T-helper 22 cell (primary cell): ENCODE measurements around the gene AGAP1.

Source experiments
- DNase-seq: peaks from one replicate; pipeline ENCODE4 v3.0.0-alpha.2; 2020; ENCODE audit warnings: low read depth

AGAP1 gene

DNA sequence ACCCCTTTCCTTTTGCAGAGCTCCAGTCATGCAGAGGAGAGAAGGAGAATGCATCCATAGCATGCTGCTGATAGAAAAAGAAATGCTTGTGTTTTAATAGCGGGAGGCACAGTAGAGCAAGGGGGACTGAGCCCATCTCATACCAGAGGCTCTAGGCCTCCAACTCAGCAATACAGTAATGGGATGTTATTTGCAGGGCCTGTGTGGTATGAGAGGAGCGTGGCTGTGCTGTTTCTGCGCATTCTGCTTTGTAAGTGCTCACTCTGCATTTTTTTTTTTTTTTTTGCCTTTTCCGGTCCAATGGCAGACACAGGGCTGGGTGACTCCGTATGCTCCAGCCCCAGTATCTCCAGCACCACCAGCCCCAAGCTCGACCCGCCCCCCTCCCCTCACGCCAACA, 474.3 kb downstream of the AGAP1 start:
- no peak for DNase-seq

DNA sequence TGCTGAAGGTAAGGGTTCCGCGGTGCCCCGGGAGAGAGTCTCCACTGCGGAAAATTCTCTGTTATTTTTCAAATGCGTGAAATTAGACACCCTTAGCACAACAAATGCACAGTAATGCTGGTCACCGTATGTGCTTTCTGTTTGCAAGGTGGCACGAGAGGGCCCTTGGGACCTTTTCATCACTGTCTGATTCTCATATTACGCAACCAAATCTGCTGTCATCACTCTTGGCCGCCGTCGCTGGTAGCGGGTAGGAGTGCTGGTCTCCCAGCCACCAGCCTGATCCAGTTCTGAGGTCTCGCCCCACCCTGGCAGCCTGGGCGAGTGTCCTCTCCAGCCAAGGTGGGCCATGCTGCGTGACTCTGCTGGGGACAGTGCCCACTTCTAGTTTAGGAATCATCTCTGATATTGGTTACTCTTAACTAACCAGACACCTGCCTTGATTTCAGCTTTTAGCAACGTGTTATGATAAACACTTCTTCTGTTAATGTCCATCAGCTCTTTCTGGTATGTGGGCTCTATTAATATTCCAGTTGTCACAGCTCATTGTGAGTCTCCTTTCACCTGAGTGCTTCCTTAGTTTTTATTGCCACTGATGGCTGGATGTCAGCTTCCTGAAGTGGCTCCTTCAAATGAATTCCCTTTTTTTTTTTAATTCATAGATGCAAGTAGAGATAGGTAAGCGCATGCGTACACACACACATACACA, 474.9 kb downstream of the AGAP1 start:
- no peak for DNase-seq

DNA sequence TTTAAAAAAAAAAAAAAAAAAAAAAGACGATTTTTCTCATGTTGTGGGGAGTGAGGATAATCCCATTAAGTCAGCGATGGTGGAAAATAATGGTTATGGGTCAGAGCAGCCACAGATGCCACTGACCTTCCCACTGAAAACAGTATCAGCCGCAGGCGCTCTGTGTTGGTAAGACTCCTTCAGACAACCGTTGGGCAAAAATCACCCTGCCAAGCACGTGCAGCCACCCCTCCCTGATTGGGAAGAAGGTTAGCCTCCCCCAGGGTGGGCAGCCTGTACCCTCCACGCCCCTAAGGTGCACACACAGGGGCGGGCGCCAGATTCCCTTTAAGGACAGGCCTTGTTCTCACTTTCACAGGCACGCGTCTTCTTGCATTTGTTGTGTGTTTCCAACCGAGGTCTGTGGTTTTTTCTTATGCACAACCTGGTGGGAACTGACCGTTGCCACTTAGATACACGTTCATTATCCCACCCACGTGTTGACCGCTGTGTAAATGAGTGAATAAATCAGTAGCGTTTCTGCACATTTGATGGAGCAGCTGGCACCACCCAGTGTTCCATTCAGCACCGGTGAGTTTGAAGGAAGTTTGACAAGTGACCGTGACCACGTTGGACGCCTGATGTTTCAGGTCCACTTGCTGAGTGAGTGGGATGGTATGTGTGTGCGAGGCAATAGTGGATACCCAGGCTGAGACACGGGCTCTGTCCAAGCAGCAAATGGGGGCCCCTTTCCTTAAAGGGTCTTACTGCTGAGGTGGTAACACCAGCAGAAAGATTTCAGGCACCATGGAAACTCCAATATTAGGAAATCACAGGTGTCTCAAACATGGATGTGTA, 476.6 kb downstream of the AGAP1 start:
- no peak for DNase-seq

DNA sequence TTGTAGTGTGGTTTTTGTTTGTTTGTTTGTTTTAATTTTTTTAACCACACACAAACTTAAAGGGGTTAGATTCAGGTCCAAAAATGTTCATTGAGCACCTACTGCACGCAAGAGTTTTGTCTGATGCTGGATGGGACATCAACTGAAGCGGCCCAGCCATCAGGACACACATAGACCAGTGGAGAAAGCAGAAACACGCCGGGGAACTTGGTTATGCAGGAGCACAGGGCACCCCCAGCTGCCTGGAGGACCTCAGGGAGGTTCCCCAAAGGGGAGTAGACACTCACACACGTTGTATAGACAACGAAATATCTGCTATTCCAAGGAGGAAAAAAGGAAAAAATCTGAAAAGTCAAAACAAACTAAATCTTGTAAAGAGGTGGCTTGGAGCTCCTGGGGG, 482.7 kb downstream of the AGAP1 start:
- no peak for DNase-seq

DNA sequence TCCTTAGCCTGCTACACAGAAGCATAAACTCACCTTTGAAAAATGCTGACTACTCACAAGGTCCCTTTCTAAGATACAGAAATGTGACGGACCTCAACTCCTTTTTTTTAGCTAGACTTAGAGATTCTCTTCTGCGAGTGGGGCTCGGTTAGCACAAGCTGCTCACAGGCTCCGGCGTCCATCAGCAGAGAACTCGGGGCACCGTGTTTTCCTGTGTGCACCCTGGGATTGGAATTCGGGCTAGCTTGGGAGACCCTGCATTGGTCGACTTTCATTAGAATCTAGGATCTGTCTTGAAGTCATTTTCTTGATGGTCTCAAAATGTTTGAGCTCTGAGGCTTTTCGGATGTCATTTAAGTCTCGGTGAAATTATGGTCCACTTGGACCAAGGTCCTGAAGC, 483.1 kb downstream of the AGAP1 start:
- DNase-seq, result no peak

DNA sequence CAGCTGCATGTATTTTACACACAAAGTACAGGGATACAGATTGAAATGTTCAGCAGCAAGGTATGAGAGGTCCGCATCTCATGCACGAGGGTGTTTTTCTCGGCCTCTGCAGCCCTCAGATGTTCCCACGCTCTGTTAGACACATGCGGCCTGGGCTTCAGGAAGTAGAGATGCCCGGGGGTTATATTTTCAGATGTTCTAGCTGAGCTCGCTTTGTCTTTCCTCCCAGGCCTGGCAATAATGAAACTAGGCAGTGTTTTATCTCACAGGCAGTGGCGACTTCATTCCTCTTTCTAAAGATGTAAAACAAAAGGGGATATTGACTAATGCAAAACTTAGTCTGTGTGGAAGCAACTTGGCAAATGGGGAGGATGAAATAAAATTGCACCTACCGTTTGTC, 483.6 kb downstream of the AGAP1 start:
- no peak for DNase-seq

DNA sequence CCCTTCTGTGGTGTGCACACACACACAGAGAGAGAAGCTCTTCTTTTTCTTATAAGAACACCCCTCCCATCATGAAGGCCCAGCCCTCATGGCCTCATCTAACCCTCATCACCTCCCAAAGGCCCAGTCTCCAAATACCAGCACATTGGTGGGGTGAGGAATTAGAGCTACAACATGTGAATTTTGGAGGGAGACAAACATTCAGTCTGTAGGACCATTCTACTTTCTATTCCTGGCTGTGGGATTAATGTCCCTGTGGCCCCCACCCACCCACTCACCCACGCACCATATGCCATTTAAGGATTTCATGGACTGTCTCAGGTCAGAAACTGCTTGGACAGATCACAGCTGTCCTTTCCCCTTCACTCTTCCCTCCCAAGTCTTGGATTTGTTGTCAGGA, 484.2 kb downstream of the AGAP1 start:
- DNase-seq, result no peak

DNA sequence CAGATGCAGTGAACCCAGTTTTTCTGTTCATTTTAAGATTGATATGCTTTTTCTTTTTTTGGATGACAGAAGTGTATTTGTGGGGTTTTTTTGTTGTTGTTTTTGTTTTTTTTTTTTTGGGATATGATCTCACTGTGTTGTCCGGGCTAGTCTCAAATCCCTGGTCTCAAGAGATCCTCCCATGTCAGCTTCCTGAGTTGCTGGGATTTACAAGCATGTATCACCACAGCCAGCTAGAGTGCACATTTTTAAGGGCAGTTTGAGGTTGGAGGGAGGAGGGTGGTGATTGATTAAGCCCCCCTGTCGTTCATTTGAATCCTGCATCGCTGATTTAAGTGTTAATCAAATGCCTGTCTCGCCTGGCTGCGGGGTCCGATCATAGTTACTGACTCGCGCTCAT, 485.2 kb downstream of the AGAP1 start:
- DNase-seq, result no peak

DNA sequence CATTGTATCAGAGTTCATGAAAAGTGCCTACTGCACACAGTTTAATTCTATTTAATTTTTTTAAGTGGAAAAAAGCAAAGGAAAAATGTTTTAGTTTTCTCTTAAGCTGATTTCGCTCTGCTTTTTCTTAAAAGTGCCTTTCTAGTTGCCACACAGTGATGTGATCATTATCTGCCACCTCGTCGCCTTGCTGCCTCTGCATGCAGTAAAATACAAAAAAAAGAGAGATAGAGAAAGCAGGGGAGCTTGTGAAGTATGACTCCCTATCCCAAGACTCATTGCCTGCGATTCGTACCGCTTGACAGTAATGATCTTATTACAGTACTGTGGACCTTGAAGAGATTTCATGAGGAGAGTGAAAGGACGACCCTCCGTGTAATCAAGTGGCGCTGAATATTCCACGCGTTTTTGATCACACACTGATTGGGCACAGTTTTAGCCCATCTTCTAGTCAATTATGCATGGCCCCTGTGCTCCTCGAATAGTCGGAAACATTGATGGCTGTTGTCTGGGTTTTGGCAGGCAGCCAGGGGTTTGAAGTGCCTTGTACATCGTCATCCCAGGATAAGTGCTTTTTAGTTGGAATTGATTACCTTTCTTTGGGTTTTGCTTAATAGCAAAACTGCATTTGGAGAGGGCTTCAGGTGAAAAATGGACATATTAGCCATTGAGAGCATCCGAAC, 486.1 kb downstream of the AGAP1 start:
- DNase-seq, result no peak

DNA sequence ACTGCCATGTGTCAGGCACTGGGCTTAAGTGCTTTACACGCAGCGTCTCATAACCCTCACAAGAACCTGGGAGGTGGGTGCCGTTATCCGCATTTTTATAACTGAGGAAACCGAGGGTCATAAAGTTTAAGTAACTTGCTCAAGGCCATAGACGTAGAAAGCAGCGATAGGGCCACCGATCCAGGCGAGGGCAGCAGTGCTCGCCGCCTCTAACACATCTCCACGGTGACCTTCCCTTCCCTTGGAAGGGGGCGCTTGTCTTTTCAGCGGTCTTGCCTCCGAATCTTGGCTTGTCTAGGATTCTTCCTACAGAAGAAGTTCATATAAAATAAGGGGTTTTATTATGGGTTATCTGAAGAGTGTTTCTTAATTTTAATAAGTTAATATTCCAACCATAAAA, 487.8 kb downstream of the AGAP1 start:
- DNase-seq, result no peak

DNA sequence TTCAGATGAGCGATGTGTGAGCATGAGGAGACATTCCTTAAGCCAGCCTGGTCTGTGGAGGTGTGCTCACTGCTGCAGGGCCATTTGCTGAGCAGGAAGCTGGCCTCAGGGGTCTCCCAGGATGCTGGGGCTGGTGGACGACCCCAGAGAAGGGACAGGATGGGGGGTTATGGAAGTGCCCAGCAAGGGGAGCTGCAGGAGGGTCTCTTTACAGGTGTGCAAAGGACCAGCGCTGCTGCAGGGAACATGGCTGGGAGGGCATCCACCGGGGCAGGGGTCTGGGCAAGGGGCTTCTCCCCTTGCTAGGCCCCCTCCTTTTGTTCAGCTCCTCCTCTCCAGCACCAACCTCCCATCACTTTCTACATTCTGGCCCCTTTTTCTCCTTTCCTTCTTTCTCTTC, 489.2 kb downstream of the AGAP1 start:
- DNase-seq, result no peak

DNA sequence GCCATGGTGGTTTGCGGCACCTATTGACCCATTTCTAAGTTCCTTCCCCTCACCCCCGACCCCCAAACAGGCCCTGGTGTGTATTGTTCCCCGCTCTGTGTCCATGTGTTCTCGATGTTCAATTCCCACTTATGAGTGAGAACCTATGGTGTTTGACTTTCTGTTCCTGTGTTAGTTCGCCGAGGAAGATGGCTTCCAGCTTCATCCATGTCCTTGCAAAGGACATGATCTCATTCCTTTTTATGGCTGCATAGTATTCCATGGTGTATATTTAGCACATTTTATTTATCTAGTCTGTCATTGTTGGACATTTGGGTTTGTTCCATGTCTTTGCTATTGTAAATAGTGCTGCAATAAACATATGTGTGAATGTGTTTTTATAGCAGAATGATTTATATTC, 490.7 kb downstream of the AGAP1 start:
- DNase-seq, result no peak

DNA sequence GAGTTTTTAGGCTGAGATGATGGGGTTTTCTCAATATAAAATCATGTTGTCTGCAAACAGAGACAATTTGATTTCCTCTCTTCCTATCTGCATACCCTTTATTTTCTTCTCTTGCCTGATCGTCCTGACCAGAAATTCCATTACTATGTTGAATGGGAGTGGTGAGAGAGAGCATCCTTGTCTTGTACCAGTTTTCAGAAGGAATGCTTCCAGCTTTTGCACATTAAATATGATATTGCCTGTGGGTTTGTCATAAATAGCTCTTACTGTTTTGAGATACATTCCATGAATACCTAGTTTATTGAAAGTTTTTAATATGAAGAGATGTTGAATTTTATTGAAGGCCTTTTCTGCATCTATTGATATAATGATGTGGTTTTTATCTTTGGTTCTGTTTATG, 492.5 kb downstream of the AGAP1 start:
- no peak for DNase-seq

DNA sequence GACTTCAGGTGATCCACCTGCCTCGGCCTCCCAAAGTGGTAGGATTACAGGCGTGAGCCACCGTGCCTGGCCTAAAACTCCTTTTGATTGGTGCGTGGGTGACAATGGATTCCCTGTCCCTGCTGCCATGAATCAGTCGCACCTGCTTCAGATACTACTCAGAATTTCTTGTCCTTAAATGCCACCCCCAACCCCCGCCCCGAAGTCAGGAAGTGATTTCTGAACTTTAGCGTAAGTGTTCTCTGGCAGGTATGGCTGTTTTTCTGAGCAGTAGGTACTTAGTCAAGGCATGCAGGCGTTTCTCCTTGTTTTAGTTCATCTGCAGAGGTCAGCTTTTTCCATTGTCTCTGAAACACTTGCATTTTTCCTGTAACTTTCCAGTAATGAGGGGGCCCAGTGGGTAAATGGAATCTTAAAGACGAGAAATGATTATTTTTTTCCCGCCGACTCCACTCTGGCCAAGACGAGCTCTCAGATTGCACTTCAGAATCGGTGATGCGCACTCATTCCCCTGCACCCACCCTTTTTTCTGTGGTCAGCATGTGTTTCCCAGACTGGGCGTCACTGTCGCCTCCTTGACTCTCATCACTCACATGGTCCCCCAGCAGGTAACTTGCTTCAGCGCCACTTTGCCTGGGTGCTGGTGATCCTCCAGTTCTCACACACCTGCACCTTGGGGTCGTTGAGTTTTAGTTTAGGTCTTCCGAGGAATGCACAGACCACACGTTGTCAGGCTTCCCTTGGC, 494.6 kb downstream of the AGAP1 start:
- DNase-seq, result no peak

DNA sequence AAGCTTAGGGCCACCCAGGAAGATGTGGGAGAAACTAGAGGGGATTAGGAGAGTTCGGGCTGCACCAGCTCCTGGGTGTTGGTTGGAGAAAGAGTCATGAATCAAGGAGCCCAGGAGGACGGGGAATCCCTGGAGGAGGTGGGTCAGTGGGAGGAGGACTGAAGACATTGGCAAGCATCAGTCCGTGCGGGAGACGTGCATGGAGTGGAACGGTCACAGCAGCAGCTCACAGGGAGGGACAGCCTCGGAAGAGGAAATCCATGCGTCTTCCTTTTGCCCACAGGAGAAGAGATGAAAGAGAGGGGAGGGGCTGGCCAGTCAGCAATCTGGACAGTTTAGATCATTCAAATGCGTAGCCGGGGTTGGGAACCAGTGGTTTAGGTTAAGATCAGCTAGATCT, 495.7 kb downstream of the AGAP1 start:
- DNase-seq, result no peak

DNA sequence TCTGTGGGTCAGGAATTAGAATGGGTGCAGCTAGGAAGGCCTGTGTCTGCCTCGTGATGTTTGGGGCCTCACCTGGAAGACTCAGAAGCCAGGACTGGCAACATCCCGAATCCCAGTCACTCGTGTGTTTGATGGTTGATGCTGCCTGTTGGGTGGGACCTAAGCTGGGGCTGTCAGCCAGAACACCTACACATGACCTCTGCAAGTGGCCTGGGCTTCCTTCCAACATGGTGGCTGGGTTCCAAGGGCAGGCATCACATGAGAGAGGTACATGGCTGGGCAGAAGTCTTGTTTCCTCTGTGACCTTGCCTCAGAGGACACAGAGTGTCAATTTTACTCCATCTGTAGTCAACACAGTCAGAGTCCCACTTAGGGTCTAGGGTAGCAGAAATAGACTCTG, 496.5 kb downstream of the AGAP1 start:
- DNase-seq, result no peak

DNA sequence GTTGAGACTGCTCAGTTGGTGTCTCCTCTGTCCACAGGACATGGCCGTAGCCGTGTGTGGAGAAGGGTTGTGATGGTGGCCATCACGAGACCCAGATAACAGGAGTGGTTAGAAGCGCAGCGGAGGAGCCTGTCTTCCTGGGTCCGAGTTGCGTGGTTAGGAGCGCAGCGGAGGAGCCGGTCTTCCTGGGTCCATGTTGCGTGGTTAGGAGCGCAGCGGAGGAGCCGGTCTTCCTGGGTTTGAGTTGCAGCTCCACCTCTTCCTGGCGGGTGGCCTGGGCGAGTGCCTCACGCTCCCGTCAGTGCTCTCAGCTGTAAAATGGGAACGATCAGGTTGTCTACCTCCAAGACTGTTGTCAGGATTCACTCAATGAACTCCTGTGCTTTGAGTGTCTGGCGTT, 498.2 kb downstream of the AGAP1 start:
- DNase-seq, result no peak

DNA sequence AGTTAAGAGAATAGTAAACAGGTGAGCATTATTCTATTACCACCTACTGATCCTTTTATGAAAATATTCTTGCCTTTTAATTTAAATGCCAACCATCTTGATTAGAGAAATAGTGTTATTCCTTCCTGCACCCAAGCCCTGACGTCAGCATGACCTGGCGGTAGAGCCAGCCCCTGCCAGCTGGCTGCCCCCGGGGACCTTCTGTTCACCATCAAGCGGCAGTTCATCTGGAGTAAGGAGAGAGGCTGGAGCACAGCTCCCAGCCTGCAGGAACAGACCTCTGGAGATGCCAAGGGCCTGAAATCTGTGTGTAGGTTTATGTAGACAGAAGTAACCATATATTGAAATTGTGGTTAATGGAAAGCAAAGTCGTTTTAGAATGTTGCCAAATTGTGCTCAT, 502.6 kb downstream of the AGAP1 start:
- no peak for DNase-seq

DNA sequence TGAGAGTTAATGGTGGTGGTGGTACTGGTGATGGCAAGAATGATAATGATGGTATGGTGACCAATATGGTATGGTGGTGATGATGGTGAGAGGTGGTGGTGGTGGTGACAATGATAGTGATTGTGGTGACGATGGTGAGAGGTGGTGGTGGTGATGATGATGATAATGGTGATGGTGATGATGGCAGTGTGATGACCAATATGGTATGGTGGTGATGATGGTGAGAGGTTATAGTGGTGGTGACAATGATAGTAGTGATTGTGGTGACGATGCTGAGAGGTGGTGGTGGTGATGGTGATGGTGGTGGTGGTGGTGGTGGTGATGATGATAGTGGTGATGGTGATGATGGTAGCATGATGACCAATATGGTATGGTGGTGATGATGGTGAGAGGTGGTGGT, 505.2 kb downstream of the AGAP1 start:
- DNase-seq, result no peak

DNA sequence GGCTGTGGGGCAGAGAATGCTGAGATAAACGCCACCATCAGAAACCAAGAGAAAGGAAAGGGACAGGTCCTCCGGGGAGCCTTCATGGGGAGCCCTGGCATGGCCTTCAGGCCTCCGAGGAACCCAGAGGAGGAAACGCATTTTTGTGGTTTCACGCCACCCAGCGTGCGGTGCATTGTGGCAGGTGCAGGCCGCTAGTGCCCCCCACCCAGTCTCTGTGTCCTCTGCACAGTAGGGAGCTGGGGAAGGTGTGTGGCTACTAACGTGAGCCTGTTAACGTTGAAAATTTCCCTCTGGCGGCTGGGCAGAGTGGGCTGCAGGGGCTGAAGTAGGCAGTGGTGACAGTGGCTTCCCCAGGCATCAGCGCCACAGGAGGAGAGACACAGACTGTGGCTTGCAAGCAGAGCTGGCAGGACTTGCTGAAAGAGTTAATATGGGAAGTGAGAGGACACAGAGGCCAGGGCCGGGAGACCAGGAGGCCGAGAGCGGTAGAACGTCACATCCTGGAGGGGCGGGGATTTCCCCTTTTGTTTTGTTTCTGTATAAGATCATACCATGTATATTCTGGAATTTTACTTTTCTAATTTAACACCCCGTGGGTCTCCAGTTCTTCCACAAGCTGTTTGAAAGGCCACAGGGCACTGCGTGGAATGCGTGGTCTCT, 507.5 kb downstream of the AGAP1 start:
- DNase-seq, result no peak

DNA sequence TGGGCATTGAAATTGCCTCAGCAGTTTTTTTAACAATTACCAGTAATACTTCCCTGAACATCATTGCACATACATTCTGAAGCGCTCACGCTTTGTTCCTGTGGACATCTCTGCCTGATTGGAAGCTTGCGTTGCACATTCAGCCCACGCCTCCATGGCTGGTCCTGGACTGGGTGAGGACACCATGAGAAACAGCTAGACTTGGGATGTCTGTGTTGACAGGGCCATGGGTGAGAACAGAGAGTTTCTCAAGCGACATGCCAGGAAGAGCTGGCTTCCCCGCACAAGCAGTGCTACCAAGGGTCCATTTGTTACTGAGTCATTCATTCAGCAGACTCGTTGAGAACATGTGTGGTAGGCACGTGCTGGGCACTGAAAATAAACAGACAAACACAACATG, 508.0 kb downstream of the AGAP1 start:
- DNase-seq, result no peak

DNA sequence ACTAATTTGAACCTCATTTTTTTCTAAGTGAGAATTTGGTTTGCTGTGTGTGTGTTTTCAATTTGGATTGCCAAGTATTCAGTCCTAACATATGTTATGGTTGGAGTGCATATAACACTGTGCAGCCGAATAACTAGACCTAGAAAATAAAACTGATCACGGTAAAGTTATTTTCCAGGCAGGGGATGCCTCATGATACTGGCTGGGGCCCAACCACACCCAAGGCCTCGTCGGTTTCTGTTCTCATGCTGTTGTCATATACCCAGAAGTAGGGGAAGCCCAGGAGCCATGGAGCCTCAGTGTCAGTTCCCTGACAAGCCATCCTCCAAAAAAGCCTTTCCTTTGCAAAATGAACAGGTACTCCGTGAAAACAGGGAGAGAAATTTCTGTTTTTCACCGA, 514.2 kb downstream of the AGAP1 start:
- no peak for DNase-seq
